Stimulated activated naive CD4-positive, alpha-beta T cell (primary cell): ENCODE measurements around the gene CHSY3.

Experiments used
- DNase-seq, 6 experiments: peaks; one replicate each; lab custom pipeline; 2025; lab: John Stamatoyannopoulos, UW

The CHSY3 gene

DNA sequence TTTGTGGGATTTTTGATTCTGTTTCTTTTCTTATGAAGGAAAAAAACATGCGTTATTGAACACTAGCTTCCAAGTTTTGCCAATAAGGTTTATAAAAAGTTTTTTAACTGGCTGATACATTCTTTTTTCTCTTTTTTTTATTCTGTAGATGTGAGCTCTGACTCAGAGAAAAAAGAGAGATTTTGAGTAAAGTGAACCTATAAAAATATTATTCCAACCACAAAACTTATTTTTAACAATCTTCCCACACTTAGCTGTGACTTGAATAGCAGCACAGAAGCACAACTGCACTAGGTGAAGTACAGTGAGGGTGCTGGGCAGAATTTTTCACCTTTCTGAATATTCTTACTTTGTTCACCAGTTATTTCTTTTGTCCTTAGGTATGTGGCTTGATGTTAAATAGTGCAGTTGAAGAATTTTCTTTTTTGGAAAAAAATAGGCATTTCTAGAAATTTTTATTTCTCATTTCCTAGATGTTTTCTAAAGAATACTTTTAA lies 41.6 kb downstream of the CHSY3 start:
- DNase-seq = no peak

DNA sequence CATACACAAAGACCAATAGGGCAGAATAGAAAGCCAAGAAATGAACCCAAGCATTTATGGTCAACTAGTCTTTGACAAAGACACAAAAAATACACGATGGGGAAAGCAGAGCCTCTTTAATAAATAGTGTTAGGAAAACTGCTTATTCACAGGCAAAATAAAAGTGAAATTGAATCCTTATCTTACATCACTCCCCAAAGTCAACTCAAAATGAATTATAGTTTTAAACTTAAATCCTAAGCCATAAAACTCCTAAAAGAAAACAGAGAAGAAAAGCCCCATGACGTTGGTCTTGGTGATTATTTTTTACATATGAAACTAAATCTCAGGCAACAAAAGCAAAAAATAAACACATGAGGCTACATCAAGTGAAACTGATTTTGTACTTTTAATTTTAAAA lies 46.8 kb downstream of the CHSY3 start:
- no peak for DNase-seq

- DNase-seq = no peak
Observed at GRCh38 chr5:129958581-129958980, 54.3 kb downstream of the CHSY3 start.

- no peak for DNase-seq
Observed at GRCh38 chr5:129960831-129961230, 56.6 kb downstream of the CHSY3 start.

DNA sequence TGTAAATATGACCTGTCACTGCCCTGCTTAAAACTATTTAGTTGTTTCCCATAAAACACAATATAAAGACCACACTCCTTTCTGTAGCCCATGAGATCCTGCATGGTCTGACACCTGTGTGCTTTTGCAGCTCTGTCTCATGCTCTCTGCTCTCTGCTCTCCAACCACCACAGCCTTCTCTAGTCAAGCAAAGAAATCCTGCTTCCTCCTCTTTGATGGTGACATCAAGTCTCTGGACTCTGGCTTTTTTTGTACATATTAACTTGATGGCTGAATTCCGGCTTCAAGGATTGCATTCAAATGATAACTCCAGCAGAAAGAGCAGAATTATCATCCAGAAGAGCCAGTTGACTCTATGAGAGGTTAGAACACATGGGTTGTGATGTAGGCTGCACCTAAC lies 58.2 kb downstream of the CHSY3 start:
- no peak for DNase-seq

GRCh38 chr5:129963359-129963758 lies 59.1 kb downstream of the CHSY3 start:
- no peak for DNase-seq

DNA sequence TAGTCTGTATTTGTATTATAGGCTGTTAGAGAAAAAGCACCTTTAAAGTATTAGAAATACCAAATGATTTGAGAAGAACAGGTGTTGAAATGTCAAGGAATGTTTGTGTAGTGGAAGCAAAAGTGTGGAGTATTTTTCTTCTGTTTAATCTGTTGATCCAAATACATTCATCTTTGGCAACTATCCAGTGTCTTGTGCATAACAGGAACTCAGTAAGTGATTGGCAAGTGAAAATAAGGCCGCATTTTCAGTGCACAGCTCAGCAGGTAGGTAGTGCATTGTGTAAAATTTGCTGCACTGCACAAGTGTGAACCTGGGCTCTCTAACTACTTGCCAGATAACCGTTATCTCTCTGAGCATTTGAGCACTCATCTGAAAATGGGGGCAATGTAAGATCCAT lies 61.8 kb downstream of the CHSY3 start:
- DNase-seq = no peak

GRCh38 chr5:129971714-129972113 lies 67.4 kb downstream of the CHSY3 start:
- DNase-seq = no peak

DNA sequence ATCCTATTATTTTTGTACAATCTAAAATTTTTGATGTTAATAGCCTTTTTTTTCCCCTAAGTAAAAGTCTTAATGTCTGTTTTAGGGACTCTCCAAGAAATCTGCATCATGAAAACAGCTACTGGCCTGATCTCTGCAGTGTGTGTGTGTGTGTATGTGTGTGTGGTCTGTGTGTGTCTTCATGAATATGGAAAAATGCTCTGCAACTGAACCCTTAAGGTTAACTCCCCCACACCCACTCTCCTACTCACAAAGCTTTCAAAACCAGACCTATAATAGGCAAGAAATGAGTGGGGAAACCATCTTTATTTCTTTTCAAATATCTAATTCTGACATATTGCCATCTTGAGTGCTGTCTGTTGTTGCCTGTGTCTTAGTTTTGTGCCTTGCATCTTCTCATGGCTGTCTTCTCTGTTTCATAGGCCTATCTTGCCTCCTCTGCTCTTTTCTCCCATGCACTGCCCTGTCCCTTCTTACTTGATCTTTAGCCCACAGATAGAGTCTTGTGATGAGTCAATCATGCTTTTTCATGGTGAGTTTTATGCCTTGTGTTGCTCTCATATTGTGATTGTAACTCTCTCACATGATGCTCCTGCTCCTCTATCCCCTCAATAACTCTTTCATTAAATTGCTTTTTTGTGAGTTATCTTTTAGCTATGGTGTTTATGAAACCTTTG lies 68.3 kb downstream of the CHSY3 start:
- DNase-seq = no peak

DNA sequence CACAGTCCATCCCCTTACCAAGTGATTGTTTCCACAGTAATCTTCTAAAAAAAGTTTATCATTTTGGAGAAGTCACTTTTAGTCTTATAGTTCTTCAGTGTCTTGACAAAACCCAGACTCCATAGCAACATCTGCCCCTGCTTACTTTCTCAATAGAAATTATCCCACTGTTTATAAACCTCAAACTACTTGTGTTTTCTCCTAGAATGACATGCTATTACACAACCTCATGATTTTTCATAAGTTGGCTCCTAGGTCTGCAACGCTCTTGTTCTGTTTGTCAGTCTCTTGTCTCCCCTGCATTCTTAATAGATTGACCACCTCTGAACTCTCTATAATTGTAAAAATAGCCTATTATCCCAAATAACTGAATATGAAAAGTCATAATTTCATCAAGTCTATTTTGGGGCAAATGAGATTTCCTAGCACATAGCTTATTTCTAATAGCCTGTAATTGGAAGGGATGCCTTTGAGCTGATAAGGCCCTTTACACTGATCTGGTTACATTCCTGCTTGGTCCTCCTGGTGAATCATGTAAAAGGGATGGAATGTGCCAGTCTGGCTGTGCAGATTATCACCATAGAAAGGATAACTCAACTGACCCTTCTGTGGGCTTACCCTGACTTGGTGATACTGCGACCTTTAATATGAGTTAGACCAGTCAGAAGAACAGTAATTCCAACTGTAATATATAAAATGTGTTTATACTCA lies 69.6 kb downstream of the CHSY3 start:
- no peak for DNase-seq

DNA sequence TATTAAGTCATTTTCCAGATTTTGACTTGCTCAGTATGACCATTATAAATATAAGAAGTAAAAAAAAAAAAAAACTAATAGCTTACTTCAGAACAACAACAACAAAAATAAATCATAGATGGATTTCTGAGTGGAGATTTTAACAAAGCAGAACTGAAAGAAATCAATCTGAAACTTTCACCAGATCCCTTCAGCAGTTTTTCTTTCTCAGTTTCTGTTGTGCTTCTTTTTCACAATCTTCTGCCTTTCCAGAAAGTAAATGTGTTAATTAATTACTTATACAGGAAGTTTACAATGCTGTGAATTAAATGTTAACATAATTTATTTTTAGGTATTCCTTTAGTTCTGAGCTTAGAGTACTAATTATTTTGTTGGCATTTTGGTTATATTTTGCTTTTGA lies 73.5 kb downstream of the CHSY3 start:
- DNase-seq = no peak

DNA sequence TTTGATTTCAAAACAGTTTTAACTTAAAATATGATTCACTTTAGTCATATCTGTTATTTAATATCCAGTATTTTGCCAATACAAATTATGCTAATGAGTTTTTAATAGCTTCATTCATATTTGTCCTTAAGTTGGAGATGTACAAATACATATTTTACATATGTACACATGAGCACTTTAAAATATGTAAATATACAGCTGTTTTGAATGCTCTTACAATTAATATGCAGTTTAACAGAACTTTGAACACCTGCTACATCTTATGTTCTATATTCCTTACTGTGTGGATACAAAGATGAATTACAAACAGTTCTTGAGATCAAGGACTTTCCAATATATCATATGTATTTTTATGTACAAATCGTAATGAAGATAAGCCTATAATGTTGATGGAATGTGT lies 74.0 kb downstream of the CHSY3 start:
- no peak for DNase-seq

- DNase-seq = no peak
Observed at GRCh38 chr5:129988453-129988852, 84.2 kb downstream of the CHSY3 start.

GRCh38 chr5:129991780-129992179 lies 87.5 kb downstream of the CHSY3 start:
- no peak for DNase-seq

DNA sequence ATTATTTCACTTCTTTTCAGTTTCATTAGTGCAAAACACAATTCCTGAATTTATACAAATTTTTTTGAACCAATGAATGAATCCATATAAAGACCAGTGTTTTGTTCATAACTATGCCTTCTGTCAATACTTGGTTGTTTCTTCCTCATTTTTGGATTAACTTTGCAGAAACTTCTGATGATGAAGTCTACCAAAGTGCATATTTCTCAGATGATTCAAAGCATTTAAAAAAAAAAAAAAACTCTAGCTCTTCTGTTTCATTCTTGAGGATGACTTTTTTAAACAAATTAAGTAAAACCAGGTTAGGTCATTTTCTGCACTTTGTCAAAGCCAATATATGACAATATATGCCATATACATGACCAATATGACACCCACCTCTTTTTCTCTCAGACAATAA lies 92.6 kb downstream of the CHSY3 start:
- no peak for DNase-seq

GRCh38 chr5:130000460-130000859 lies 96.2 kb downstream of the CHSY3 start:
- DNase-seq = no peak

- no peak for DNase-seq
Observed at GRCh38 chr5:130002183-130002582, 97.9 kb downstream of the CHSY3 start.

- no peak for DNase-seq
Observed at GRCh38 chr5:130002876-130003275, 98.6 kb downstream of the CHSY3 start.

- DNase-seq = no peak
Observed at GRCh38 chr5:130011986-130012385, 107.7 kb downstream of the CHSY3 start.

DNA sequence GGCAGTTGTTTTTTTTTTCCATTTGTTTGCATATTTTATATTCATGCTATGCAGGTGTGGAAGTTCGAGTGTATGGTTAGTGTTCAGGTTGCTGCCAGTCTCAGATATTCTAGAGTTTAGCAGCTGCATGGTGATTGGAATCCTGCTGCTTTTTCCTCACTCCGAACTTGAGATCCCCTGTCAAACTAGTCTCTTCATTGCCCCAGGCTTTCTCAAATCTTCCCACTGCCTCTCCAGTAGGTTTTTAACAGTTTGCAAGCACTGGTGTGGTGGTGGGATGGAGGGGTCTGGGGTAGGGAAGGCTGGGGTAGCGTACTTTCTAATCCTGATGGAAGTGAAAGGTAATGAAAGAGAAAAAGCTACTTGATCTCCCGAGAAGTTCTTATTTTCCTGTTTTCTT lies 112.9 kb downstream of the CHSY3 start:
- DNase-seq = no peak

- no peak for DNase-seq
Observed at GRCh38 chr5:130018641-130019040, 114.4 kb downstream of the CHSY3 start.

GRCh38 chr5:130021000-130021399 lies 116.7 kb downstream of the CHSY3 start:
- no peak for DNase-seq

DNA sequence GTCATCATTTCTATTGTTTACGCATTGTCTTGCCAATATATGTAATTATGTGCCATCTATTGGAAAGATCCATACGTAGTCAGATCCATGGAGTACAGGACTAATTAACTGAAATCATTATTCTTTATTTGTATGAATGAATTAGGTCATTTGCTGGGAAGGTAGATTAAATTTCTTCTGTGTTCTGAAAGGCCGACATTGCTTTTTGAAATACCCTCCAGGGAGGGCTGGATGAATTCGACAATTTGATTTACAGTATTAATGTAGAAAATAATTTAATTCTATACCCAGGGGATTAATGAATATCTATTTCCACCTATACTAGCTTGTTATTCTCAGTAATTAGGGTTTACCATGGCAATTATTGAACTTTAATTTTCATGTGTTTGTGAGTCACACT lies 117.6 kb downstream of the CHSY3 start:
- no peak for DNase-seq

DNA sequence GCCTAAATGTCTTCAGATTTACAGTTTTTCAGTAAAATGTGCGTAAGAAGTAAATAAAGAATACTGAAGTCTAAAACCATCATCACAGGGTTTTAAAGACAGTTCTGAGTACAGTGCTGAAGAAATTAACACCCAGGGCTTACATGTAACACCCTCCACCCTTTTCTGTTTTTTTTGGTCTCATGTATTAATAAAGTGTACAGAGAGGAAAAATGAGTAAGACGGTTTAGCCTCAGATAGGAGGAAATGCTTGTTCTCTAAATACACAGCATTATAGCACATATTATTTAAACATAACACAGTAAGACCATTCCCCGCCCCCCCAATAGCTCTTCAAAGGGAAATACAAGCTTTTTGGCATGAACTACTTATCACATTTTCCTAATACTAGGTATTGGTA lies 119.3 kb downstream of the CHSY3 start:
- no peak for DNase-seq
